ENCODE measurements around the gene MMP21. TPM values are rescaled to one million over a fixed set of nuclear protein-coding genes. Genes with fewer than 3 reads are reported as not detected.

The MMP21 gene
- total and polyA plus RNA-seq, 2 of the 13 experiments (the other 11 are each of a cell fraction or from before 2014, with no cell fraction given): not detected

GRCh38 chr10:125795128-125795527 lies 19.5 kb upstream of the MMP21 start:
- no CpG with 5 or more reads among the region's 2 CpGs for WGBS (ENCODE audit: low lambda C conversion rate)
- intact Hi-C loops (cut with micrococcal nuclease; ENCODE audit: unreplicated experiment): no loop called here

More at GRCh38 chr10:125795128-125795527, 19.5 kb upstream of the MMP21 start:
- no peaks in the 10 kb centered on the region for H3K79me2 ChIP-seq (ENCODE audit: insufficient read depth, low read length)
- FAIRE-seq (no peak), ATAC-seq (no peak), DNase-seq (ENCODE audit: low spot score) (no peak)
- BruUV-seq (replicated peaks): no TSS peak
- H3K9me3 ChIP-seq (ENCODE audit: low read length): no peaks in the 10 kb centered on the region
- H3K27me3 ChIP-seq (ENCODE audit: control insufficient read depth in 1 of 2, insufficient read depth in 2 of 2, low read length in 2 of 2): no peaks in the 10 kb centered on the region
- POLR2A ChIA-PET: no interaction called here
- H3K27ac ChIP-seq (ENCODE audit: extremely low read length, insufficient read depth, low read length): no peak overlapping the region
- in situ Hi-C loops (cut with HindIII; ENCODE audit: extremely low pct_ligation_motif_present, low pct_unique_long_range_greater_than_20kb): no loop called here
- CTCF ChIA-PET (ENCODE audit: low intra/inter-chr PET ratio, low total read pairs): no interaction called here
- peaks cover 4% of the 10 kb centered on the region; the same call in 1 of the 2 replicates for H4K20me1 ChIP-seq (ENCODE audit: insufficient read depth, low read length)
- H3K4me2 ChIP-seq (ENCODE audit: low read depth, low read length): no peak overlapping the region
- TF ChIP-seq KAT2B (IDR thresholded peaks at IDR 0.05; ENCODE audit: borderline replicate concordance, low read depth, low read length): no peak
- TF ChIP-seq HNF1B (CRISPR knock-in tag; IDR thresholded peaks at IDR 0.05): no peak
- TF ChIP-seq FOXC1 (CRISPR knock-in tag; IDR thresholded peaks at IDR 0.05; ENCODE audit: borderline replicate concordance): no peak
- TF ChIP-seq KLF12 (CRISPR knock-in tag; IDR thresholded peaks at IDR 0.05; ENCODE audit: borderline replicate concordance): no peak
- no peak for TF ChIP-seq KLF16 (CRISPR knock-in tag; IDR thresholded peaks at IDR 0.05)
- TF ChIP-seq GATAD2A (CRISPR knock-in tag; IDR thresholded peaks at IDR 0.05): no peak
- TF ChIP-seq RAD51 (IDR thresholded peaks at IDR 0.05; ENCODE audit: borderline replicate concordance): no peak
- no peak for TF ChIP-seq THYN1 (CRISPR knock-in tag; IDR thresholded peaks at IDR 0.05; ENCODE audit: borderline replicate concordance, low read depth)
- TF ChIP-seq PAWR (CRISPR knock-in tag; IDR thresholded peaks at IDR 0.05; ENCODE audit: borderline replicate concordance): no peak
- no peak overlapping the region for H3K4me3 ChIP-seq (replicated peaks in 1 of 3; ENCODE audit: insufficient read depth in 1 of 3, low read depth in 2 of 3, low read length in 3 of 3)
- H3K4me1 ChIP-seq (ENCODE audit: insufficient read depth, low read length): peaks cover 64% of the 10 kb centered on the region
- H3K36me3 ChIP-seq (replicated peaks in 1 of 2; ENCODE audit: control insufficient read depth in 1 of 2, insufficient read depth in 2 of 2, low read length in 2 of 2): peaks cover 4 to 10% of the 10 kb centered on the region in 2 experiments; a peak in 1 of 5 replicates
- H2AFZ ChIP-seq (ENCODE audit: low read length): no peak overlapping the region
- no peak overlapping the region for H3K9ac ChIP-seq (ENCODE audit: insufficient read depth, low read depth, low read length)
